HG02763 (cell line): ENCODE measurements around the gene NF1.

Experiments
- ATAC-seq: cut with Tn5 transposase; IDR thresholded peaks from one replicate; pipeline ENCODE4 v1.9.1; 2021; ENCODE audit warnings: mild to moderate bottlenecking, moderate library complexity; ENCODE audit not compliant: unreplicated experiment

NF1 gene

DNA sequence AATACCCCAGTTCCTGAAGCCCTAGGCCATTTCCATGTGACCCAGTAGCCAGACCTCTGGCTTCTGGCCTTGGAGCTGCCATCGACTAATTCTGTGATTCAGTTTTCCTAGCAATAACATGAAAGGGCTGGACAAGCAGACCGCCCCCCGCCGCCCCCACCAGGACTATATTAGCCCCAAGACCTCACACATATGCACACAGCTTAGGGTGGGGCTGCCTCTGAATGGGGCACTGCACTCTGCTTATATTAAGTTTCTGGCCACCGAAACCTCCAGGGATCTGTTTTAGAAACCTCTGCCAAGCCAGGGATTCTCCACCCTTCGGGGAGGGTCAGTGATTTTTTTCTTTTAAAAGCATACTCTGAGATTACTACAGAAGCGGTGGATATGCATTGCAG lies 299.0 kb downstream of the NF1 start:
- ATAC-seq = no peak

DNA sequence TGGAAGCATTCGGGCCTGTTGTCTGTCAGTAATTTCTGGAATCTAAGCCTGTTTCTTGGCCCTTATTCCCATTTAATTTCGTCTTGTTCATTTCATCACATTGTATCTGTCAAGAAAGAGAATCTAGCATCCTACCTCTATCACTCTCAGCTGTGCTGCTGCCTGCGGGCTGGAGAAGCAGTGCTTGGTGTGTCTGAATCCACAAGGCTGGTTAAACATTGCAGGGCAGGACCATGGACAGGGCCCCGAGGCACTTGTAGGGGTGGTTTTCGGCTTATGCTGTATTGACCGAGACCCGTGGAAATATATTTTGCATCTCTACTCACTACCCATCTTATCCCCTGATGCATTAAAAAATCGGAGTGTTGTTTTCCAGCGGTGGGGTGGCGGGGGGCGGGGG lies 299.8 kb downstream of the NF1 start:
- no peak for ATAC-seq

DNA sequence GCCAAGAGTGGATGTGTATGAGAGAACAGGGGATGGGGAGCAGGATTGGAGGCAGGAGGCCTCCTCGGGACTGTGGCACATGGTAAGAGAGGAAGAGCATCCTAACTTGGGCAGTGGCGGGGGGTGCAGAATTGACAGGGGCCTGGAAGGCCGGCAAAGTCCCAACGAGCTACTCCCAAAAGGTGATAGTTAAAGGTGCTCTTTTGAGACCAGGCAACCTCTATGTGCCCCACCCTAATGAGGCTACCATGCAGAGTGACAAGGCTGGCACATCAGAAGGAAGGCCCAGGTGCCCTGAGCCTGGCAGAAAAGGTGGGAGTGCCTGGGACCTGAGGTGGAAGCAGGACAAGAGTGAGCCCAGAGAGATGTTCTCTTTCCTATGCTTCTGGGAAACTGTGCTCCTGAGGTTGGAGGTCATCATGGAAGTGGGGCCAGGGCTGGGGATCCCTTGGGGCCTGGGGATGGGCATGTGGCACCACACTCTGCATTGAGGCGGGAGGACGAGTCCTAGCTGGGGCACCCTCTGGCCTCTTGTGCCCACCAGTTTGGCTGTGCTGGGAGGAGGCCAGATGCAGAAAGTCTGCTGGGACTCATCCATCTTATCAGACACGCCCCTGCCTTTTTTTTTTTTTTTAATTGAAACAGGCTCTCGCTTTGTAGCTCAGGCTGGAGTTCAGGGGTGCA lies 302.6 kb downstream of the NF1 start:
- no peak for ATAC-seq

DNA sequence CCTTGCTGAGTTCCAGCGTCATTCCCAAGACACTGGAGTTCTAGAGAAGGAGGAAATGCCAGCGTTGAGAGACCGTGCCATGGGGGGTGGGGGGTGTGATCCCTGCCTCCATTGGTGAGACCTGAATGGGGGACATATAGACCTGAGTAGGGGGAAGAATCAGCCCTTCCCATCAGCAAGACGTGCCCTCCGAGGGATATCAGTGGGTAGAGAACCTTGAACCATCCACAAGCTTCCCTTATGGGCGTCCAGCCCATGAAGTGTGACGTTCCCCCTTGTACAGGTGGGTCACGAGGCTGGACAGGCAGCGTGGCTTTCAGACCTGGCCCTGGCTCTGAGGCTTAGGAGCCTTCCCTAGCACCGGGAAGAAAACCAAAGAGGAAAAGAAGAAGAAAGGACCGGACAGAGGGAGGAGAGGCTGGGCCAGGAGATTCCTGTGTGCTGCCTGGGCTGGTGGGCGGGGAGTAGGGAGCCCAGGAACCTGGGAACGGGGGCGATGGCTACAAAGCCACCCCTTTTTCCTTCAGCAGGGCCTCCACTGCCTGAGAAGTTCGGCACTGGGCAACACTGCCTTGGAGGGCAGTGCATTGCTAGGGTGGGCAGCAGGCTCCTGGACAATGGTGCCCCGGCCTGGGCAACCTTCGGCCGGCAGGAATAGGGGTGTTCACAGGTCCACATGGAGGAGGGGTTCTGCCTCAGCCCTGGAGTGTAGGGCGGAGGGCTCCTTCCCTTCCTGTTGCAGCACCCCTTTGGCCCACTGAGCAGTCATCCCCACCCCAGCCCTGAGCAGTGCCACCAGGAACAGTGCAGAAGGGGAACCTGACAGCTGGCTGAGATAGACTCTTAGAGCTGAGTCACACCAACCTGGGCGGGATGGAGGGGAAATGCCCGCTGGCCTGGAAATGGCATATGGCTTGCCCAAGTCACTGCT lies 303.9 kb downstream of the NF1 start:
- ATAC-seq = no peak

DNA sequence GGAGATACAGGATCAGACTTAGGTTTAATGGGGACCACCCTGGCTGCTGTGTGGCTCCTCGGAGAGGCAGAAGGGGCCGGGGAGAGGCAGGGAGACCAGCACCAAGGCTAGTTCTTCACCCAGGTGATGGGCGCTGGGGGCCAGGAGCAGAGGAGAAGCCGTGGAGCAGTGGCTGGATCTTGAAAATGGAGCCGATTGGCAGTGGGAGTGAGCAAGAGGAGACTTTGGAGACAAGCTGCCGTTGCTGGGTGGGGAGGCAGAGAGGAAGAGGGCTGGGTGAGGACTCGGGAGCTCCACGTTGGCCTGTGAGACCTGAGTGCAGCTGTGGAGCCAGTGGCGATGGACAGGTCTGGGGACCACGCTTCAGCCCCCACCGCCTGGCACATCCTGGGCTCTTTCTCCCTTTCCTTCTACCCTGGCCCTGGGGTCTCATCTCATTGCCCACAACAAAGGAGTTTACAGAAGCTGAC lies 305.7 kb downstream of the NF1 start:
- ATAC-seq = no peak

DNA sequence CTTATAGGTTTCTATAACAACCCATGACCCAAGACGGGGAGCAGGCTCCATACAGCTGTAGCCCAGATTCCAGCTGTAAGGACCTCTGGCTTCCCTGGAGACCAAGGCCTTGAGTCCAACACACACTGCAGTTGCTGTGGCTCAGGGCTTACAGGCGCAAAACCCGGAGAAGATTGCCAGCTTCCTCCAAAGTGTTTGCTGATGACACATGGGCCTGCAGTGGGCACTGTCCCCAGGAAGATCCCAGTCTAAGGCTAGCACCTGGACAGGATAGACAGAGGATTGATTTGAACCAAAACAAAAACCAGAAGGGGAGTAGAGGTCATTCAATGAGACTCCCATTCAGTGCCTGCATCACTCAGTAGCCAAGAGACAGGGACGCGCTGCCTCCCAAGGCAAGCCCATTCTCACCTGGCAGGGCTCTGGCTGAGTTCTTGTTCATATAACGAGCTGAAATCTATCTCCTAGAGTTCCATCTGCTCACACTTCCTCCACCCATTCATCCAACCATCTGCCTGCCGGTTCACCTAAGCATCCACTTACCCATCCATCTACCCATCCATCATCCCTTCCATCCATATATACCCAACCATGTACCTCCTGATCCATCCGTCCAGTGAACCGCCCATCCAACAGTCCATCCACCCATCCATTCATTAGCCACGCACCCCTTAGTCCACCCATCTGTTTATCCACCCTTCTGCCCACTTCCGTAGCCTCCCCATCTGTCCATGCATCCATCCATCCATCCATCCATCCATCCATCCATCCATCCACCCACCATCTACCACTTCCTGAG lies 306.9 kb downstream of the NF1 start:
- ATAC-seq = no peak

DNA sequence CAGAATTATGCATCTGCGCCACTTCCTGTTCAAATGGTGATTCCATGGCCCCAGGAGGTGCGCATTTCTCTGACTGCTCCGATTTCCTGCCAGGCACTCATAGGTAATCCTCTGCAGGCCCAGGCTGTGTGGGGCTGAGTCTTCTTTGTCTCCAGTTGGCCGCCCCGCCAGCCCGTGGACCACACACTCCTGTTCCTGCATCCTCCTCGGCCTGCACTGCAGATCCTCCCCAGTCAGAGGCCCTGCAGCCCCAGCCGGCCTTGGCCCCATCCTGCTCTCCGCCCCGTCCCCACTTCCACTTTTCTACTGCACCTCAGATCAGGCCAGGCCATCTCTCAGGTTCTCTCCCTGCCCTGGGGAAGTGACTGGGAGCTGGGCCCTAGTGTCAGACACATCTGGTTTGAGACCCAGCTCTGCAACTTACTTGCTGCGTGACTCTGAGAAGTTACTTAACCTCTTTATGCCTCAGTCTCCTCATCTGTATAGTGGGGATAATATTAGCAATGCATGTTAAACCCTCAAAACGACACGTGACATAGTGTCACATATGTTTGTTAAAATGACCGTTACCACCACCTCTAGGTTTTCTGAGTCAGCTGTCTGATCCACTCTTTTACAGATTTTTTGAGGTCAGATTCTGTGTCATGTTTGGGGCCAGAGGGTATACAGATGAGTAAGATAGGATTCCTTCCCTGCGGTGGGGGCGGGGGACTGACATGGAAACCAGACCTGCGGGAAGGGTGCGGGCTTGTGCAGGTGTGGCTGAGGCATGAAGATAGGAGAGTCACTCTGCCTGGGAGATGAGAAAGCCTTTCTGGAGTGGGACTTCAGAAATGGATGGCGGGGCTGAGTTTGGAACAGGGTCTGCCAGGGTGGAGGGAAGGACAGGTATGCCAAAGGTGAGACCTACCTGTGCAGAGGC lies 309.5 kb downstream of the NF1 start:
- ATAC-seq = no peak

DNA sequence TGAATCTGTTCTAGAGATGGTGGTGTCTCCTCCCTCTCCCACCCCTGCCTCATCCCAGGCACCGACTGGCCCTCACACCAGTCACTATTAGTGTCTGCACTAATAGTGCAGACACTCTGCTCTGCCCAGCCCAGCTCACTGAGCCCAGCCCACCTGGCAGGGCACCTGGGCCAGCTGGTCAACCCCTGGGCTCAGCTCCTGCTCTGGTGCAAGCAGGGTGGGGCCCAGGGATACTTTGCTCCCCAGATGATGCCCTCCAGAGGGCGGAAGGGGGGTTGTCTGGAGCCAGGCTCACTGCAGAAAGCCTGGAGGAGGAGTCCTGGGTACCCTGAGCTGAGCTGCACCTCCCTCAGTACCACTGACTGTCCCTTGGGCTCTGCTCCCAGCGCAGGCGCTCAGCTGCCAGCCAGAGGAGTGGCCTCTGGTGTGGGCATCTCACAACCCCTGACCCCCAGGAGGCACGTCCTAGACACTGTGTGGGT lies 311.2 kb downstream of the NF1 start:
- no peak for ATAC-seq

DNA sequence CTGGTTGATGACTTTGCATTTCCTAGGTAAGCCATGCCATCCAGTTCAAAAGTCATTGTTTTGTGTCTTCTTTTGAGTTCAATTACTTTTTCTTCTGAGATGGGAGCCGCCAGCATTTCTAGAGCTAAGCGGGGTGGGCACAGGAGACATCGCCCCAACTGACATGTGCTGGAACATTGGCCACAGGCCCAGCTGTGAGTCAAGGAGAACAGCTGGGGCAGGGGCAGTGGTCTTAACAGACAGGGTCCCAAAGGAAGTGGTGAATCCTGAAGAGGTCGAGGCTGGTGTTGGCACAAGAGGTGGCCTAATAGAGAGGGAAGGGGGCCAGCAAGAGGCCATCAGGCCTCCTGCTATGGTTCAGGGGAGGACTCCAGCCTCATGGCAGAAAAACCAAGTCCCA lies 313.8 kb downstream of the NF1 start:
- no peak for ATAC-seq

DNA sequence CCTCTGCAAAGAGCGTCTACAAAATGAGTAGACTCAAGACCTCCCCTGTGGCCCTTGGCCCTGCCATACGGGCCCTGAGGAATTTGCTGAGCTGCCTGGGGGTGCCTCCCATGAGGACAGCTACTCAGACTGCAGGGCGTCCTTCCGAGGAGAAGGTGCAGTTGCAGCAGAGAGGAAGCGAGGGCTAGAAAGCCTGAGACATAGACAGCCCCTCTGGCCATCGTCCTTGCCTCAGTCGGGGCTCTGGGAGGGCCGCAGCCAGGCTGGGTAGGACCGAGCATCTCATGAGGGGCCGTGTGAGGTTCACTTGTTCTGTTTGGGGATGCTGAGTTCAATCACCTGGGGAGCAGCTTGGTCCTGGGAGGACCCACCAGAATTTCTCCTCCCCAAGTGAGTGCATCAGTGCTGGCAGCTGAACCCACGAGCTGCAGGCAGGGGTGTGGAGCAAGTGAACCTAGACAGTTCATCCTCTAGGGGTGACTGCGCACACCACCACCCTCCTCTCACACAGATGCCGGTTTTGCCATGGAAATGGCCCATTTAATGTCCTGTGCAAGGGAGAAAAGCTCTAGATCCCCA lies 317.0 kb downstream of the NF1 start:
- ATAC-seq = no peak

DNA sequence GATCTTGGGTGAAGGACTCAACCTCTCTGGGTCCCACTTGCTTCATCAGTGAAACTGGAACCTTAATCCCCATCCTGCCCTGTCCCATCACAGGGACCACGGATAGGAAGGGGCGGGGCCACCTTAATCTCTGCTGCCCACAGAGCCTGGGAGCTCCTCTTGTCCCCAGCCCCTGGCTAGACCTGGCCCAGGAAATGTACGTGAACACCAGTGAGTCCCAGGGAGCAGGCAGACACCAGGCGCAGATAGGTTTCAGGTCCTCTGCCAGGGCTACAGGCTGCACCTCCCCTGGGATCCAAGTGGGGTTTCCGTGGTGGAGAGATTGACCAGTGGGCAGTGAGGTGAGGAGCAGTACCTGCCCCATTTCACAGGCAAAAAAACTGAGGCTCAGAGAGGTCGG lies 317.7 kb downstream of the NF1 start:
- no peak for ATAC-seq

DNA sequence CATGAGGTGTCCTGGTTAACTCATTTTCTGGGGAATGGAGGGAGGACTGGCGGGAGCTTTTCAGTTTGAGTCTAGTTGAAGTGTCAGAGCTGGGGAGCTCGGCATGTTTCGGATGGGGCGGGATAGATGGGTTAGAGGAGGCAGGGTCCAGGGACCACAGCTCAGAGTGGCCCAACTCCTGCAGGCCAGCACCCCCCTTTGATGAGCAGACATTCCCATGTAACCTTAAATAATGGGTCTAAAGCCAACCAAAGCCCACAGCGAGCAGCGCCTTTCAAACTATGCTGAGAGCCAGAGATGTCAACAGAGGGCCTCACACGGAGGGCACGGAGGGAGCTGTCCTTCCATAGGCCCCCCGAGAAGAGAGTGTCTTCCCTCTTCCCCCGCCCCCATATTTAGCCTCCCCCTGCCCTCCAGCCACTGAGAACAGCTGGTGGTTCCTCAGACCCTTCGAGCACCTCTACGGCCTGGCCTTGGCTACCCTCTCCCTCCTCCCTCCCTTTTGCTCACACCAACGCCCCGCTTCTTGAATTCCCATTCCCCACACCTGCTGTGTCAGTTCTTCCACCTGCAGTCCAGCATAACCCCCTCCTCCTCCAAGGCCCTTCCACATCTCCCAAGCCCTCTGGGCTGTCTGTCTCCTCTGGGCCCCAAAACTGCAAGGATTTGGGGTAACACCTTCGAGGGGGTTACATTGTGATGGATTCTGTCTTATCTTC lies 318.5 kb downstream of the NF1 start:
- no peak for ATAC-seq

DNA sequence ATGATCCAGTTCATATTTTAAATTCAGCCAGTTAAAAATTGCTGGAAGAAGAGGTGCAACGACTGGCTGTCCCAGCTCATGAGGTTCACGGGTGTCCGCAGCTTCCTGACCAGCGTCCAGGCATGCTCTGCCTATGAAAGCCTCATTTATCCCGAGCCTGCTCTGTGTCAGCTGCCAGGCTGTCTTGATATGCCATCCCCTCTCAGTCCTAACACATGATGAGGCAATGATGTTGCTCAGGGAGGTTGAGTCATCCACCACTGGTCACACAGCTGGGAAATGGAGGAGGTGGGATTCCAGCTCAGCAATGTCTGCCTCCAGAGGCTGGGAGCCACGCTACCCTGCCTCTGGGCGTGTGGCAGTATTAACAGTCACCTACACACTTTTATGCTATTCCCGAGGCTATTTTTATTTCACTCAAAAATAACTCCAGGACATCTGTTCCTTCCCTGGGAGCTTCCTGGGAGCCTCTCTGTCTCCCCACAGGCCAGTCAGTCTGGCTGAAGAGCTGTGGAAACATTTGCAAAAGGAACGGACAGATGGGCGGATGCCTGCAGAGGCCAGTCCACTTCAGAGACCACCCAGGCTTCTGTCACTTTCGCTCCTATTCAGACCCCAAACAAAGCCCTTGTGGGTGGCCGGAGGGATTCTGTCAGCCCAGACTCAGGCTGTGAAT lies 319.2 kb downstream of the NF1 start:
- ATAC-seq = no peak

DNA sequence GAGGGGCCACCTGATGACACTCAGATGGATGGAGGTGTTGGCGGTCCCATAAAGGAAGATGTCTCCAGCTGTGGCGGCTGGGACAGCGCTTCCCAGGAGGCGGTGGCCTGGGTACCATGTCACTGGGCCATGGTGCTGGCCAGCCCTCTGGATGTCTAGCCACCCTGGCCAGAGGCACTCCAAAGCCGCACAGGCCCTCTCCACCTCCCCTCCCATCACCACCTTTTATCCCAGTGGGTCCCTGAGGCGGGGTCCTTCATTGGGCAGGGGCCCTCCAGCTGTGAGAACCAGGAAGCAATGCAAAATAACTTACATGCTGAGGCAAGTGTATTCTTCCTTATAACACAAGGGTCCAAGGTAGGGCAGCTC lies 319.8 kb downstream of the NF1 start:
- ATAC-seq = no peak

DNA sequence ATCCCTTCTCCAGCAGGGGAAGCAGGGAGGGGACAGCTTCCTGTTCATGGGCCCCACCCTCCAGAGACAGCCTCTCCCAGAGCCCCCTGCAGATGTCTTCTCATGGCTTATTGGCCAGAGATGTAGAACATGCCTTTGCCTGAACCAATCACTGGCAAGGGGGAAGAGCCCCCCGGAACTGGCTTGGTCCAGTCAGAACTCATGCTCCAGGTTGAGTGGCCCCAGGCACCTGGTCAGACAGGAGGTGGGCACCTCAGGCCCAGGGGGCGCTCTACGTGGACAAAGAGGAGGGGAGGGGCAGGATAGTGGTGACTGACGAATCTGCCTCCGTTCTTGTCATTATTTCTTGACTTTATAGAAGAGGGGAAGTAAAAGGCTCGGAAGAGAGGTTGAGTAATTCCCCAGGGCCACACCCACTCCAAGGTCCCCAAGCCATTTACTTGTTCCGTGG lies 320.3 kb downstream of the NF1 start:
- ATAC-seq = no peak

DNA sequence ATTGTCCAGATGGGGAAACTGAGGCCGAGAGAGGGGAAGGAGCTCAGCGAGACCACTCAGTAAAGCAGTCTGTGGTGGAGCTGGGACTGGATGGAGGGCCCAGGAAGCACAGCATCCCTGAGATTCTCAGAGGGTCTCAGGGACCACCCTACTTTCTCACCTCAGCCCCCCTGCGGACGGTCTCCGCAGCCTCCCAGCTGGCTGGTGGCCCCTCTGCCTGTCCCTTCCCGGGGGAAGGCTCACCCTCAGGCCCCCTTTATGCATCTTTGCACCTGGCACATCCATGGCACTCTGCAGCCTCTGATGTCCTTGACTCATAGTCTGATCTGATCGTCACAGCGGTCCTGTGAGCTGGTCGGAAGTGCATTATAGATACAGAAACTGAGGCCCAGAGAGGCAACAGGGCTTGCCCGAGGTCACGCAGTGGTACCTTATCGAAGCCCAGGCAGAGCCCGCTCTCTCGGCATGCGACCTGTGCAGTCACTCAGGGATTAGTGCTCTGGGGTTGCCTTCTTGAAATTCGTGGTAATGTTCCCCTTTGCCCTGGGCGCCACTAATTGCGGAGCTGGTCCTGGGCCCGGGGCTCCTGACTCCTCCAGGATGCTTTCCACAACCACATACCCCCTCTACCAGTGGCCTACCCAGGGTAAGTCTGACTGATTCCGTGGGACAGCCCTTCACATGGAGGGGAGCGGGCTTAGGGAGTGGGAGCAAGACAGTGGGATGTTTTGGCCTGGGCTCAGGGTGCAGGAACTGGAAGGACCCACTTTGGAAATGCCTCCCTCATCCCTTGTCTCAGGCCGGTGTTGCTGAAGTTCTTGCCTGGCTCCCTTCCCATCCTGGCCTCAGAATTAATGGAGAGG lies 321.1 kb downstream of the NF1 start:
- no peak for ATAC-seq

DNA sequence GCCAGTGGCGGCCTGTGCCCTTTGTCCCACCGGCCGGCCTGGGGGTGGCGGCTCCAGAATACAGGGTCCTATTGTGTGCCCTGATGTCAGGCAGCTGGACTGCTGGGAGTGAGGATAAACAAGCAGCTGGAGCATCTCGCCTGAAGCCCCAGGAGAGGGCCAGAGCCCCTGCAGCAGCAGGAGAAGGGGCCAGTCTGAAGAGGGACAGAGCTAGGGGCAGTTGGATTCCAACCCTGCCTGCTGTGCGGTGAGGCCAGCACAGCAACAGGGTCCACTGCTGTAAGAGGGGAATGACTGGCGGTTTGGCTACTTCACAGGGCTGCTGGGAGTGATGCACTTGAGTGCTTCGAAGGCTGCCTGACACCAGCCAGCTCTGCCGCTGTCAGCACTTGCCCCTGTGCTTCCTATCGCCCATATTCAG lies 321.7 kb downstream of the NF1 start:
- no peak for ATAC-seq
